Endodermal cell (in vitro differentiated cells): ENCODE data around the gene CD34. TPM values are rescaled to one million over a fixed set of nuclear protein-coding genes. Genes with fewer than 3 reads are reported as not detected.

Experiments used
- DNase-seq: peaks from one replicate; pipeline ENCODE4 v3.0.0-alpha.2; 2017
- H3K27ac ChIP-seq: 2 replicates; pipeline ENCODE4 v1.5.1; 2013; ENCODE audit warnings: mild to moderate bottlenecking, low read depth, low read length, moderate library complexity
- H3K27me3 ChIP-seq: 2 replicates; pipeline ENCODE4 v1.6.1; 2013; ENCODE audit warnings: mild to moderate bottlenecking, low read length, moderate library complexity; ENCODE audit not compliant: insufficient read depth, control insufficient read depth, poor library complexity, severe bottlenecking
- H3K36me3 ChIP-seq: 2 replicates; pipeline ENCODE4 v1.7.0; 2013; ENCODE audit warnings: mild to moderate bottlenecking, low read length, moderate library complexity; ENCODE audit not compliant: control insufficient read depth, insufficient read depth
- H3K4me1 ChIP-seq: one replicate; pipeline ENCODE4 v1.7.0; 2013; ENCODE audit warnings: low read length; ENCODE audit not compliant: control insufficient read depth, insufficient read depth
- H3K4me3 ChIP-seq: 2 replicates; pipeline ENCODE4 v1.5.1; 2013; ENCODE audit warnings: mild to moderate bottlenecking, low read length, moderate library complexity
- H3K9ac ChIP-seq: 2 replicates; pipeline ENCODE4 v1.6.1; 2013; ENCODE audit warnings: mild to moderate bottlenecking, low read length, moderate library complexity; ENCODE audit not compliant: poor library complexity, severe bottlenecking; ENCODE audit errors: extremely low read depth
- H3K9me3 ChIP-seq: 2 replicates; pipeline ENCODE4 v1.6.1; 2013; ENCODE audit warnings: mild to moderate bottlenecking, low read length, moderate library complexity; ENCODE audit not compliant: control insufficient read depth
- H3K27ac Mint-ChIP-seq: 2 replicates; pipeline ENCODE4 v1.8.0; 2020; ENCODE audit warnings: mixed read lengths
- H3K27me3 Mint-ChIP-seq: 2 replicates; pipeline ENCODE4 v1.8.0; 2021; ENCODE audit warnings: mild to moderate bottlenecking, mixed read lengths; ENCODE audit not compliant: insufficient read depth
- H3K36me3 Mint-ChIP-seq: 2 replicates; pipeline ENCODE4 v1.8.0; 2020; ENCODE audit warnings: low read depth, mixed read lengths
- H3K4me1 Mint-ChIP-seq: 2 replicates; pipeline ENCODE4 v1.8.0; 2020; ENCODE audit warnings: mixed read lengths
- H3K4me3 Mint-ChIP-seq: 2 replicates; pipeline ENCODE4 v1.8.0; 2020; ENCODE audit warnings: mild to moderate bottlenecking, moderate library complexity, mixed read lengths
- H3K9me3 Mint-ChIP-seq: 2 replicates; pipeline ENCODE4 v1.8.0; 2020; ENCODE audit warnings: mild to moderate bottlenecking, mixed read lengths
- WGBS, 2 experiments: methylation state at CpG; one replicate each; pipeline versions ENCODE4 v1.1.5 to v1.1.7; 2013; ENCODE audit warnings: missing lambda C conversion rate in 2 of 2, mixed read lengths in 1 of 2; ENCODE audit not compliant: insufficient coverage in 1 of 2, insufficient read length in 1 of 2; 5-methylcytosine and 5-hydroxymethylcytosine counted together
- total RNA-seq, 2 donors: library from RNA; stranded (reverse); fragmentation: NEBNext Ultra II Directional in 1 of 2; extraction: Animal tissue kit (Norgen Biotek cat#: 25700) in 1 of 2; gene quantifications; 2 replicates in 1 of 2; 3 replicates in 1 of 2; pipeline ENCODE4 v1.2.1, GENCODE V29; 2021
- TF ChIP-seq, protein P1 (sequence below): fragments of 200-600 bp; sonication (generic); conservative IDR thresholded peaks from 2 replicates; pipeline ENCODE4 v1.5.0; 2021; ENCODE audit warnings: antibody characterized with exemption, mild to moderate bottlenecking

The CD34 gene
- total RNA-seq, 2 donors from 2014 or later: 1.6 to 6.9 TPM

DNA sequence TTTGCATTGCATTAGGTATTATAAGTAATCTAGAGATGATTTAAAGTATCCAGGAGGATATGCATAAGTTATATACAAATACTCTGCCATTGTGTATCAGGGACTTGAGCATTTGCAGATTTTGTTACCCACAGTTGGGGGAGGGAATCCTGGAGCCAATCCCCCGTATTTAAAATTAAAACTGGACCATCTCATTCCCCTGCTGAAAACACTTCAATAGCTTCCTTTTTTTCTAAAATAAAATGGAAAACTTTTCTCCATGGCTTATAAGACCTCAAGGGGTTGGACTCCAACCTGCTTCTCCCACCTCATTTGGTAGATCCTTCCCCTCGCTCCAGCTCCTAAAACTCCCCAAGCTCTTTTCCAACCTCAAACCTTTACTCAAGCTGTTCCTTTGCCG, 10.4 kb upstream of the CD34 start:
- no peak overlapping the region for H3K27ac ChIP-seq
- no peaks in the 10 kb centered on the region for H3K9me3 ChIP-seq
- Mint-ChIP-seq H3K27ac (no peak overlapping the region), H3K9me3 (no peaks in the 10 kb centered on the region), H3K4me1 (peaks cover 39% of the 10 kb centered on the region), H3K4me3 (no peak overlapping the region), H3K27me3 (peaks cover 17% of the 10 kb centered on the region), H3K36me3 (no peaks in the 10 kb centered on the region)
- H3K27me3 ChIP-seq: no peaks in the 10 kb centered on the region
- WGBS, 2 experiments: 83 to 92% methylated on average over 2 to 3 of the region's 3 CpGs
- H3K36me3 ChIP-seq: no peaks in the 10 kb centered on the region
- TF ChIP-seq, protein P1, sequence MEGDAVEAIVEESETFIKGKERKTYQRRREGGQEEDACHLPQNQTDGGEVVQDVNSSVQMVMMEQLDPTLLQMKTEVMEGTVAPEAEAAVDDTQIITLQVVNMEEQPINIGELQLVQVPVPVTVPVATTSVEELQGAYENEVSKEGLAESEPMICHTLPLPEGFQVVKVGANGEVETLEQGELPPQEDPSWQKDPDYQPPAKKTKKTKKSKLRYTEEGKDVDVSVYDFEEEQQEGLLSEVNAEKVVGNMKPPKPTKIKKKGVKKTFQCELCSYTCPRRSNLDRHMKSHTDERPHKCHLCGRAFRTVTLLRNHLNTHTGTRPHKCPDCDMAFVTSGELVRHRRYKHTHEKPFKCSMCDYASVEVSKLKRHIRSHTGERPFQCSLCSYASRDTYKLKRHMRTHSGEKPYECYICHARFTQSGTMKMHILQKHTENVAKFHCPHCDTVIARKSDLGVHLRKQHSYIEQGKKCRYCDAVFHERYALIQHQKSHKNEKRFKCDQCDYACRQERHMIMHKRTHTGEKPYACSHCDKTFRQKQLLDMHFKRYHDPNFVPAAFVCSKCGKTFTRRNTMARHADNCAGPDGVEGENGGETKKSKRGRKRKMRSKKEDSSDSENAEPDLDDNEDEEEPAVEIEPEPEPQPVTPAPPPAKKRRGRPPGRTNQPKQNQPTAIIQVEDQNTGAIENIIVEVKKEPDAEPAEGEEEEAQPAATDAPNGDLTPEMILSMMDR: no peak
- H3K4me3 ChIP-seq: no peak overlapping the region
- no peak for DNase-seq
- H3K4me1 ChIP-seq: no peaks in the 10 kb centered on the region
- H3K9ac ChIP-seq: no peak overlapping the region

DNA sequence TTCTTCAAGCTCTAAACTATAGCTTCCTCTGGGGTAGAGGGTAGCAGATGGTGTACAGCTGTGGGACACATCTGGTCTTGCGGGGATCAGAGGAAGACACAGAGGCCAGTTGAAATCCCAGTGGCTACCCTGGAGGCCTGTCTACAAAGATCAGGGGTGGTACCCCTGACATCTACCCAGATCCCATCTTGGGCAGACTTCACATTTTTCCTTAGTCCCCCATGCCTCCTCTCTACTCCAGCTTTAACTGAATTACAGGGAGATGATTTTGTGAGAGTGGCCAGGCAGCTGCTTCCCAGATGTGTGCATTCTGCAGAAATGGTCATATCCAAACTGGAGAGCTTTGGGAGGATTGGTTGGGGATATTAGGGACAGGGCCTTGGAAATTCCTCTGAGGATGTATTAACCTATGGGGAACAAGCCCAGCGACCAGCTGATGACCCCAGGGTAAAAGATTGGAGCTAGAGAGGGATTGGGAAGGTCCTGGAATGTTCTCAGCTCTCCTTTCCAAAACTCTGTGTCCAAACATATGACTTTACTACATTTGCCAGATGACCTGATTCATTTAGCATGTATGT, 9.6 kb upstream of the CD34 start:
- TF ChIP-seq, protein P1: no peak
- no peak for DNase-seq
- WGBS, 2 experiments: 91 to 100% methylated on average over 1 to 2 of the region's 2 CpGs
- Mint-ChIP-seq H3K9me3 (no peaks in the 10 kb centered on the region), H3K4me1 (peaks cover 39% of the 10 kb centered on the region), H3K27ac (no peak overlapping the region), H3K4me3 (no peak overlapping the region), H3K36me3 (no peaks in the 10 kb centered on the region), H3K27me3 (peaks cover 17% of the 10 kb centered on the region)
- Histone ChIP-seq H3K4me1 (no peaks in the 10 kb centered on the region), H3K4me3 (no peak overlapping the region), H3K9ac (no peak overlapping the region), H3K36me3 (no peaks in the 10 kb centered on the region), H3K27me3 (no peaks in the 10 kb centered on the region), H3K9me3 (no peaks in the 10 kb centered on the region), H3K27ac (no peak overlapping the region)

DNA sequence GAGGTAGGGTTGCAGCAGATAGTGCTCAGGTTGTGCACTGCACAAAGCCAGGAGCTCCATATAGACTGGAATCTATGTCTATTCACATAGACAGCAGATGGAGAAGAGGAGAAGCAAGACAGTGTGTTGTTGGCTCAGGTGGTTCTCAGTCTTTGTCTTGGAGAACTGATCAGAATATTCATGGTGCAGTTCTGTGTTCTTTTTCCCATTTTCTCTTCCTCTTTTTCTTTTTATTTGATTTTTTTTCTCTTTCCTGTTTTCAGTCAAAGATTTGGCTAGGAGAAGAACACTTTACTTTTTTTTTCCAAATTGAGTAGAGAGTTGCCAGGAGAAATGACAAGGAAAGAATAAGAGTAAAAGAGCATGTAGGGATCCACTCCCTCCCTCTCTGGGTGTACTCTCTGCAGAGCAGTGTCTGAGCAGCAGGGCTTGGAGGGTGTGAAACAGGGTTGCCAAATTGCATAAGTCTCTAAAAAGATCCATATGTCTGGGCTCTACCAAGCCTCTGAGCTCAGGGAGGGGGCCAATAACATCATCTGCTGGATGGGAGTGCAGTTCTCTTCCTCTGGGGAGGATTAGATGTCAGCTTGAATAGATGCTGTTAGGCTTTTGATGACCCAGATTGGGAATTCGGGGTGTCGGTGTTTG, 8.7 kb upstream of the CD34 start:
- Mint-ChIP-seq H3K27me3 (peaks cover 21% of the 10 kb centered on the region), H3K4me1 (peaks cover 32% of the 10 kb centered on the region), H3K36me3 (no peaks in the 10 kb centered on the region), H3K9me3 (no peaks in the 10 kb centered on the region), H3K4me3 (no peak overlapping the region), H3K27ac (no peak overlapping the region)
- Histone ChIP-seq H3K36me3 (no peaks in the 10 kb centered on the region), H3K9ac (no peak overlapping the region), H3K4me1 (no peaks in the 10 kb centered on the region), H3K27me3 (no peaks in the 10 kb centered on the region), H3K4me3 (no peak overlapping the region), H3K9me3 (no peaks in the 10 kb centered on the region), H3K27ac (no peak overlapping the region)
- no peak for DNase-seq
- TF ChIP-seq, protein P1: no peak
- WGBS, 2 experiments: 95% methylated on average over 2 of the region's 2 CpGs
